CD4-positive, alpha-beta T cell treated with Interleukin-6 for 4 hours (primary cell): ENCODE results near the gene TJP2.
"Not testable (repeated sequence)": the region's sequence is repeated elsewhere in the genome, so short reads cannot be mapped to it uniquely, and the experiment has no call there.

ENCODE experiments used
- DNase-seq: peaks from one replicate; pipeline ENCODE4 v3.0.0-alpha.2; 2020; ENCODE audit warnings: mixed read lengths

Gene TJP2

GRCh38 chr9:69297300-69297980 is 123.4 kb downstream of the TJP2 start:
- no peak for DNase-seq

- DNase-seq: no peak
Observed at GRCh38 chr9:69299315-69299714, 125.2 kb downstream of the TJP2 start.

- no peak for DNase-seq
Observed at GRCh38 chr9:69299826-69300225, 125.7 kb downstream of the TJP2 start.

GRCh38 chr9:69303331-69303730 is 129.3 kb downstream of the TJP2 start:
- DNase-seq: no peak

- DNase-seq: not testable (repeated sequence)
Observed at GRCh38 chr9:69306895-69307445, 132.9 kb downstream of the TJP2 start.

DNA sequence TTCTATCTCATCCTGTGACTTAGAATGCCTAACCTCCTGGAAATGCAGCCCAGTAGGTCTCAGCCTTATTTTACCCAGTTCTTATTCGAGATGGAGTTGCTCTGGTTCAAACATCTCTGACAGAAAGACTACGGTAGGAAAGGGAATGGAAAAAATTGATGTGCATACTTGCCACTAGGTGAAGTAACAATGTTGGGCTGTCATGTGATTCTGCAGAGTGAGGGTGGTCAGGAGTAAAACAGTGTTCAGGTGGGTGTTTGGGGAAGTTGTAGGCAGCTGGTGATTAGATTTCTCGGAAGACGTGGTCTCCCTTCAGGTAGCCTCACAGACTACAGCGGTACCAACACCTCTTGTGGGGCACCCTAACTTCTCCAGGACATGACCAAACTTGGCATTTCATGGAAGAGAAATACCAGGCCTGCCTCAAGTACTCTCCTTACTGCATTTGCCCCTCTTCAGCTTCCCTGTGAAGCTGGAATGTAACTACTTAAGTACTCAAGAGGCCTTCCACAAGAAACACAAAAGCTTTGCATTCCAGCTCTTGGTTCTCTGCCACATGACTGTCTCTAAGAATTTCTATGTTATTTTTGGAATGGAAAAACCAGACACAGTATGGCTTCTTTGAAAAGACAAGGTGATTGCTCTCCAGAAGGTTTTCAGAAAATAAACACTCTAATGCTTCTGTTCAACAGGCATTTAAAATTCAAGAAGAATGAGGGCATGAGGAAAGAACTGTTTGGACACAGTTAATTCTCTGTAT is 133.5 kb downstream of the TJP2 start:
- DNase-seq: no peak

GRCh38 chr9:69308206-69308931 is 134.3 kb downstream of the TJP2 start:
- no peak for DNase-seq

GRCh38 chr9:69313175-69313574 is 139.1 kb downstream of the TJP2 start:
- DNase-seq: no peak

GRCh38 chr9:69314547-69314946 is 140.5 kb downstream of the TJP2 start:
- DNase-seq: no peak

GRCh38 chr9:69317081-69317480 is 143.0 kb downstream of the TJP2 start:
- no peak for DNase-seq

DNA sequence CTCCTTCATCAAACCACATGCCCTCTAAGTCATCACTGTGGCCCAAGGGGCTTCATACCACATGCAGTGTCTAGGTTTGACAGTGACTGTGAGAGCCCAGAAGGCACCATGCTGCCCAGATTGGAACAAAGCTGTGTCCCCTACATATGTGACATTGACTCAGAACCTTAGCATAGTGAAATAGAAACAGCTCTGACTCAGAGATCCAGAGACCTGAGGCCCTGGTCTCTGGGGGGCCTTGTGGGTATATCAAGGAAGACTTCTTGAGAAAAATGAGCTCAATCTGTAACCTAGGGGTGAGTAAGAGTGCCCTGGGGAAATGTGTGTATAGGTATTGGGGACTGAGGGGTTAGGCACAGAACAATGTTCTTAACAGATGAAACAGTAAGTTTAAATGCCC is 143.8 kb downstream of the TJP2 start:
- DNase-seq: no peak

DNA sequence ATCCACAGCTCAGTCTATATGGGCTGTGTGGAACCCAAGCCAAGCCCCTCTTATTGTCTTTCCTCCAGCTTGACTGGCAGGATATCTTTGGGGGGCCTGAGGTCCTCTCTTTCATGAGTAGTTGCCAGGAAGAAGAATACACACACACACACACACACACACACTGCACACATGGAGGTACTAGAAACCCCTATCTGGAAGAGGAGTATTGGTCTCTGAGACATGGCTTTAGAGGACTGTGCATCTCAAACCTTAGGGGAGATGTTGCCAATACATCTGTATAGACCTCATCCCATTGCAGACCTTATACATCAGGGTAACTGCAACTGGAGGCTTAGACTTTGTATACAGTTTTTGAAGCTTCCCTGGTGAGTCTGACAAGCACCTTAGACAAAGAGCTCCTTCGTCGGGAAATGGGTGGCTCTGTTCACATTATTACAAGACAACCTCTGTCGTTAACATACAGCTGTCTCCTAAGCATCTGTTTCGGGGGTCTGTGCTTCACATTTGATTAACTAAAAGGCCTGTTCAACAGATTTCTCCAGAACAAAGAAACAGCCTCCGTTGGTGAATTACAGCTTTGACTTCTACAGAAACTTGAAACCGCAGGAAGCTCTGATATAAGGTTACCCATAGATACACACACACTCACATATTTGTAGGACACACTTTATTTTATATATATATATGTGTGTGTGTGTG is 145.4 kb downstream of the TJP2 start:
- DNase-seq: no peak

DNA sequence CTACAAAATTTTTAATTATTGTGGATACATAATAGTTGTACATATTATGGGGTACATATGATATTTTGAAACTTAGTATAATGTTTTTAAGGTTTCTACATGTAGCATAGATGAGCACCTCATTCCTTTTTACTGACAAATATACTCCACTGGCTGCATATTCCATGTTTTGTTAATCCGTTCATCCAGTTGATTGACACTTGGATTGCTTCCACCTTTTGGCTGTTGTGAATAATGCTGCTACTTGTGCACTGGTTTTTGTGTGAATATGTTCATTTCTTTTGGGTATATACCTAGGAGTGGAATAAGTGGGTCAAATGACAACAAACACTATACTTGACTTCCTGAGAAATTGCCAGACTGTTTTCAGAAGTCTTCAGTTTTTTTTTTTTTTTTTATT is 148.2 kb downstream of the TJP2 start:
- no peak for DNase-seq

- DNase-seq: no peak
Observed at GRCh38 chr9:69323861-69324260, 149.8 kb downstream of the TJP2 start.
